GM12878 (cell line): ENCODE results near the gene C3AR1. TPM values are rescaled to one million over a fixed set of nuclear protein-coding genes. Genes with fewer than 3 reads are reported as not detected.

Experiments
- ATAC-seq: fragments of 200-7000 bp; cut with Tn5 transposase; 3 replicates; pipeline ENCODE4 v1.9.1; 2020; ENCODE audit warnings: mild to moderate bottlenecking, moderate library complexity
- BruUV-seq: library from RNA; stranded (reverse); fragments of 400-500 nt; replicated peaks from 2 replicates; lab custom pipeline; 2021; lab: Mats Ljungman, UMichigan
- CTCF ChIA-PET: fragments of 300-600 bp; sonication (Branson Sonifier 250); formaldehyde crosslinking; extraction: SDS; loops from one replicate; lab custom pipeline; 2021; ENCODE audit warnings: inconsistent platforms; lab: Yijun Ruan, JAX
- POLR2A ChIA-PET: fragments of 350-600 bp; formaldehyde crosslinking; extraction: SDS; loops from one replicate; lab custom pipeline; 2021; ENCODE audit warnings: inconsistent platforms; lab: Charles Lee
- RAD21 ChIA-PET: fragments of 300-600 bp; sonication (Branson Sonifier 250); formaldehyde crosslinking; loops from one replicate; lab custom pipeline; 2023; ENCODE audit warnings: antibody characterized with exemption; ENCODE audit not compliant: unreplicated experiment; lab: Charles Lee
- SMC1A ChIA-PET: fragments of 300-600 bp; sonication (Branson Sonifier 250); formaldehyde crosslinking; loops from one replicate; lab custom pipeline; 2023; ENCODE audit not compliant: unreplicated experiment, uncharacterized antibody; lab: Charles Lee
- DNase-seq: peaks from one replicate; pipeline ENCODE4 v3.0.0-alpha.2; 2011; ENCODE audit warnings: low read depth, low spot score
- FAIRE-seq: peaks from 3 replicates; lab custom pipeline; 2011; peaks lifted over from hg19 to GRCh38; lab: Jason Lieb, UNC
- H2AFZ ChIP-seq: 2 replicates; pipeline ENCODE4 v1.6.0; 2011; ENCODE audit warnings: low read depth, low read length, control low read depth; ENCODE audit not compliant: control insufficient read depth
- H3K27ac ChIP-seq: 2 replicates; pipeline ENCODE4 v1.5.1; 2011; ENCODE audit warnings: control low read depth; ENCODE audit not compliant: control insufficient read depth, insufficient read depth
- H3K27me3 ChIP-seq, 2 experiments: replicated peaks in 1 of 2; 2 replicates each; pipeline versions ENCODE4 v1.6.0 to v1.6.1; 2011; ENCODE audit warnings: low read length in 1 of 2; ENCODE audit not compliant: control insufficient read depth in 2 of 2, insufficient read depth in 2 of 2
- H3K36me3 ChIP-seq, 2 experiments: 2 replicates each; pipeline ENCODE4 v1.5.1; 2011; ENCODE audit warnings: low read length in 1 of 2; ENCODE audit not compliant: control insufficient read depth in 2 of 2, insufficient read depth in 2 of 2
- H3K4me1 ChIP-seq: 2 replicates; pipeline ENCODE4 v1.6.1; 2011; ENCODE audit warnings: mild to moderate bottlenecking, low read length, moderate library complexity, mixed read lengths; ENCODE audit not compliant: control insufficient read depth, insufficient read depth
- H3K4me2 ChIP-seq: 2 replicates; pipeline ENCODE4 v1.6.0; 2011; ENCODE audit warnings: control low read depth; ENCODE audit not compliant: control insufficient read depth, insufficient read depth
- H3K4me3 ChIP-seq: fragments of 200-600 bp; sonication (generic); 2 replicates; pipeline ENCODE4 v1.5.1; 2016
- H3K79me2 ChIP-seq: 2 replicates; pipeline ENCODE4 v1.6.0; 2011; ENCODE audit warnings: low read length; ENCODE audit not compliant: control insufficient read depth, insufficient read depth
- H3K9ac ChIP-seq: 2 replicates; pipeline ENCODE4 v1.8.0; 2011; ENCODE audit warnings: low read length, control low read depth, mixed read lengths; ENCODE audit not compliant: control insufficient read depth, insufficient read depth
- H3K9me3 ChIP-seq: replicated peaks from 3 replicates; pipeline ENCODE4 v1.5.1; 2011; ENCODE audit warnings: mild to moderate bottlenecking, low read length; ENCODE audit not compliant: control insufficient read depth, insufficient read depth
- H4K20me1 ChIP-seq: 2 replicates; pipeline ENCODE4 v1.6.0; 2011; ENCODE audit not compliant: control insufficient read depth, insufficient read depth
- CHD4 ChIP-seq: fragments of 200-600 bp; sonication (generic); IDR thresholded peaks from 2 replicates; pipeline ENCODE4 v1.6.1; 2016; ENCODE audit warnings: mild to moderate bottlenecking
- EZH2 ChIP-seq: IDR thresholded peaks from 2 replicates; pipeline ENCODE4 v1.6.1; 2012; ENCODE audit warnings: low read depth, mild to moderate bottlenecking, control low read depth, inconsistent platforms, low read length, borderline replicate concordance; ENCODE audit not compliant: control insufficient read depth
- IRF4 ChIP-seq: IDR thresholded peaks from 2 replicates; pipeline ENCODE4 v1.6.1; 2011; ENCODE audit warnings: low read depth, low read length
- MEF2A ChIP-seq: IDR thresholded peaks from 2 replicates; pipeline ENCODE4 v1.6.1; 2011; ENCODE audit warnings: low read depth, mild to moderate bottlenecking, low read length, moderate library complexity; ENCODE audit not compliant: insufficient read depth
- SREBF1 ChIP-seq: IDR thresholded peaks from 2 replicates; pipeline ENCODE4 v1.6.1; 2012; ENCODE audit warnings: mild to moderate bottlenecking, low read length
- ZNF24 ChIP-seq: fragments of 450-650 bp; IDR thresholded peaks from 2 replicates; pipeline ENCODE4 v1.6.1; 2017; ENCODE audit warnings: antibody characterized with exemption, mild to moderate bottlenecking
- WGBS: methylation state at CpG from one replicate; pipeline ENCODE4 v1.1.6; 2016; ENCODE audit warnings: low lambda C conversion rate; ENCODE audit not compliant: insufficient replicate concordance, insufficient coverage; ENCODE audit errors: missing lambda C conversion rate; 5-methylcytosine and 5-hydroxymethylcytosine counted together
- in situ Hi-C: fragments of 300-500 bp; cut with MboI; formaldehyde crosslinking; loops from 9 replicates; pipeline ENCODE4 v1.14.3; 2018; ENCODE audit warnings: mixed read lengths
- intact Hi-C: fragments of 100-400 bp; cut with micrococcal nuclease; formaldehyde crosslinking; loops from one replicate; pipeline ENCODE4 v1.14.2; 2022; ENCODE audit not compliant: unreplicated experiment
- polyA plus RNA-seq, 11 experiments: library from polyadenylated mRNA; depleted of rRNA in 4 of 11; unstranded in 6 of 11; stranded (reverse) in 5 of 11; fragments of >200 nt; fragmentation: Nextera tagmentation in 4 of 11; fragmentation: Illumina TruSeq in 1 of 11; extraction: Ambion mirVana in 4 of 11; extraction: Trizol in 1 of 11; gene quantifications; 1 replicate in 1 of 11; 2 replicates in 10 of 11; pipeline versions ENCODE4 v1.2.1 to v1.2.3, GENCODE V29; 2011 to 2016; ENCODE audit warnings: inconsistent platforms in 2 of 11, missing spikeins in 2 of 11, low read depth in 1 of 11
- total RNA-seq, 4 experiments: library from RNA; depleted of rRNA in 3 of 4; stranded (reverse); fragments of >200 nt in 3 of 4; fragmentation: Illumina TruSeq in 1 of 4; extraction: Trizol in 1 of 4; gene quantifications; 2 replicates each; pipeline versions ENCODE4 v1.2.1 to v1.2.3, GENCODE V29; 2013 to 2021

Gene C3AR1
- total and polyA plus RNA-seq, 10 of the 15 experiments (the other 5 are each of a cell fraction or from before 2014, with no cell fraction given), result 0.08 to 0.42 (median 0.10) TPM; not detected in 5

GRCh38 chr12:8038659-8039114 is 27.5 kb downstream of the C3AR1 start:
- Histone ChIP-seq H3K4me2 (peak overlapping the region; percentile 53), H3K27me3 (no peaks in the 10 kb centered on the region), H3K4me3 (peak overlapping the region; percentile 10; the same call in 1 of the 2 replicates), H3K9me3 (no peaks in the 10 kb centered on the region), H2AFZ (no peak overlapping the region), H3K79me2 (peaks cover 2% of the 10 kb centered on the region), H3K4me1 (peaks cover 12% of the 10 kb centered on the region)
- peak; percentile 44 for ATAC-seq
- 67% methylated on average over 13 of the region's 13 CpGs for WGBS
- ChIA-PET CTCF (interaction anchor here (0.9 to 1.8 kb wide), 6 partner anchors 12 to 193 kb away, joined by 3 to 6 read pairs (median 4); no protein-coding TSS in a partner anchor), SMC1A (interaction anchor here (1.1 to 2.4 kb wide), 5 partner anchors 31 to 50 kb away, joined by 3 to 6 read pairs (median 5); no protein-coding TSS in a partner anchor), RAD21 (interaction anchor here (0.7 to 1.4 kb wide), 3 partner anchors 39 to 78 kb away, joined by 3 to 4 read pairs (median 4); no protein-coding TSS in a partner anchor)
- intact Hi-C loops (loop anchor here (5.0 kb wide), 1 partner anchor 44 kb away; the partner anchor contains the start of gene NECAP1), in situ Hi-C loops (no loop called here)
- DNase-seq, result no peak
- TF ChIP-seq MEF2A, result no peak
- TF ChIP-seq EZH2, result no peak
- TF ChIP-seq ZNF24, result no peak
- TF ChIP-seq CHD4, result no peak
- TF ChIP-seq, all 136 proteins: peak for 0
- Histone ChIP-seq H3K27ac (no peak overlapping the region; the same call in 1 of the 2 replicates), H4K20me1 (peaks cover 2% of the 10 kb centered on the region; the same call in 1 of the 2 replicates), H3K36me3 (peaks cover 5 to 6% of the 10 kb centered on the region in 2 experiments; a peak in 3 of 4 replicates), H3K9ac (no peak overlapping the region)
- POLR2A ChIA-PET, result no interaction called here
- no peak for FAIRE-seq
- BruUV-seq, result no TSS peak

GRCh38 chr12:8037947-8038346 is 28.2 kb downstream of the C3AR1 start:
- ChIA-PET CTCF (interaction anchor here (1.0 to 1.8 kb wide), 7 partner anchors 8 to 193 kb away, joined by 3 to 6 read pairs (median 4); no protein-coding TSS in a partner anchor), RAD21 (interaction anchor here (0.7 to 1.4 kb wide), 3 partner anchors 40 to 77 kb away, joined by 3 to 4 read pairs (median 4); no protein-coding TSS in a partner anchor)
- Histone ChIP-seq H3K4me2 (peak overlapping the region; percentile 53), H3K27ac (no peak overlapping the region), H2AFZ (no peak overlapping the region), H3K36me3 (peaks cover 2% of the 10 kb centered on the region in 2 experiments; a peak in 2 of 4 replicates), H3K79me2 (peaks cover 9% of the 10 kb centered on the region), H3K27me3 (no peaks in the 10 kb centered on the region), H4K20me1 (peaks cover 4% of the 10 kb centered on the region; the same call in 1 of the 2 replicates), H3K4me3 (no peak overlapping the region), H3K4me1 (peaks cover 17% of the 10 kb centered on the region)
- WGBS, result 90% methylated on average over 6 of the region's 6 CpGs
- in situ Hi-C loops, result no loop called here
- intact Hi-C loops, result loop anchor here (5.0 kb wide), 1 partner anchor 44 kb away; the partner anchor contains the start of gene NECAP1
- no peak for FAIRE-seq
- no peak for ATAC-seq
- DNase-seq, result no peak
- TF ChIP-seq IRF4 (no peak), SREBF1 (no peak)
- TF ChIP-seq, all 136 proteins: peak for 0
- SMC1A ChIA-PET, result interaction anchor here (0.9 to 2.4 kb wide), 5 partner anchors 8 to 51 kb away, joined by 3 to 6 read pairs (median 5); no protein-coding TSS in a partner anchor
- no TSS peak for BruUV-seq
- POLR2A ChIA-PET, result no interaction called here
- Histone ChIP-seq H3K9me3 (no peaks in the 10 kb centered on the region), H3K9ac (no peak overlapping the region)
